Effector memory CD8-positive, alpha-beta T cell (primary cell): ENCODE results near the gene TPST1.
A peak's percentile ranks its signal among the peaks of the same experiment; 100 is the strongest.
"Not testable (repeated sequence)": the region's sequence is repeated elsewhere in the genome, so short reads cannot be mapped to it uniquely, and the experiment has no call there.

ENCODE experiments used
- ATAC-seq: fragments of 150-1000 bp; cut with Tn5 transposase; replicated peaks from 2 replicates; pipeline ENCODE4 v1.10.0; 2021; ENCODE audit warnings: mild to moderate bottlenecking, moderate library complexity
- DNase-seq, 3 experiments: peaks; one replicate each; pipeline ENCODE4 v3.0.0; 2021
- H3K27ac Mint-ChIP-seq, 2 donors: one replicate each; pipeline ENCODE4 v1.8.0; 2022; ENCODE audit warnings: mild to moderate bottlenecking in 2 of 2, mixed read lengths in 2 of 2, moderate library complexity in 2 of 2
- H3K27me3 Mint-ChIP-seq, 2 donors: one replicate each; pipeline ENCODE4 v1.8.0; 2022; ENCODE audit warnings: mixed read lengths in 2 of 2
- H3K36me3 Mint-ChIP-seq: one replicate; pipeline ENCODE4 v1.8.0; 2022; ENCODE audit warnings: mild to moderate bottlenecking, moderate library complexity, mixed read lengths; ENCODE audit not compliant: insufficient read depth
- H3K4me1 Mint-ChIP-seq, 2 donors: one replicate each; pipeline ENCODE4 v1.8.0; 2022; ENCODE audit warnings: low read depth in 2 of 2, mixed read lengths in 2 of 2
- H3K4me3 Mint-ChIP-seq, 2 donors: one replicate each; pipeline ENCODE4 v1.8.0; 2022; ENCODE audit warnings: mild to moderate bottlenecking in 2 of 2, mixed read lengths in 2 of 2, moderate library complexity in 2 of 2
- H3K9me3 Mint-ChIP-seq, 2 donors: one replicate each; pipeline ENCODE4 v1.8.0; 2022; ENCODE audit warnings: mixed read lengths in 2 of 2

Gene TPST1

DNA sequence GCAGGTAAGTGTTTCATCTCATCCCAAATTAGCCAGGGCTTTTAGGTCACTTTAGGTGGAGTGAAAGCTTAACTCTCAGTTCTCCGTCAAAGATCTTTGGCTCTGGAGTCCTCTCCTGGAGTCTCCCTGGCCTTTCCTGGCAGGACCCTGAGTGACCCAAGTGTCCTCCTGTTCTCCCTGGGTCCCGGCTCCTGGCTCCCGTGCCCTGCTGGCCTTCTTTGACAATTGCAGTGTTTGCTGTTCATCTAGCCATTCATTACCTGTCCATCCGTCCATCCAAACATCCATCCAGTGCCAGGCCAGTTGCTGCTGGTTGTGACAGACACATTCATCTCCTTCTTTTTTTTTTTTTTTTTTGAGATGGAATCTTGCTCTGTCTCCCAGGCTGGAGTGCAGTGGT, 6.2 kb upstream of the TPST1 start:
- peaks cover 11 to 22% of the 10 kb centered on the region in 2 donors for H3K27me3 Mint-ChIP-seq
- H3K4me3 Mint-ChIP-seq: no peak overlapping the region
- no peaks in the 10 kb centered on the region for H3K9me3 Mint-ChIP-seq
- no peak overlapping the region for H3K27ac Mint-ChIP-seq
- ATAC-seq: no peak
- DNase-seq: no peak
- peaks cover 0 to 6% of the 10 kb centered on the region in 2 donors for H3K4me1 Mint-ChIP-seq
- no peaks in the 10 kb centered on the region for H3K36me3 Mint-ChIP-seq

DNA sequence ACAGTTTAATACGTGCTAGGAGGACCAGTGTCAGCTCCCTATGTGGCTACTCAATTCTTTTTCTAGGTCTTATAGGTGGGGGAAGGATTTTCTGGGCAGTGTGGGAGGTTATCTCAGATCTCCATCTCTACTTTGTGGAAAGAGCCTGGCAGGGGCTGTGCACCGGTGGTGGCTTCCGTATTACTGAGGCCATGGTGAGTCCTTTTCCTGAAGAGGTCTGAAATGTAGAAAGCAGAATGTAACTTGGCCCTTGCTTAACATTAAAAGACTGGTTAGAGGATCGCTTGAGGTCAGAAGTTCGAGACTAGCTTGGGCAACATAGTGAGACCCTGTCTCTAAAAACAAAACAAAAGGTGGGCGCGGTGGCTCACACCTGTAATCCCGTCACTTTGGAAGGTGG, 2.7 kb upstream of the TPST1 start:
- ATAC-seq (no peak), DNase-seq (no peak)
- peak overlapping the region in 1 of 2 donors; percentile 4 for H3K4me3 Mint-ChIP-seq
- peaks cover 9% of the 10 kb centered on the region for H3K36me3 Mint-ChIP-seq
- H3K27me3 Mint-ChIP-seq: peaks cover 20 to 31% of the 10 kb centered on the region in 2 donors
- H3K27ac Mint-ChIP-seq: peak overlapping the region in 1 of 2 donors; percentile 36
- no peaks in the 10 kb centered on the region for H3K9me3 Mint-ChIP-seq
- H3K4me1 Mint-ChIP-seq: peaks cover 16 to 21% of the 10 kb centered on the region in 2 donors

DNA sequence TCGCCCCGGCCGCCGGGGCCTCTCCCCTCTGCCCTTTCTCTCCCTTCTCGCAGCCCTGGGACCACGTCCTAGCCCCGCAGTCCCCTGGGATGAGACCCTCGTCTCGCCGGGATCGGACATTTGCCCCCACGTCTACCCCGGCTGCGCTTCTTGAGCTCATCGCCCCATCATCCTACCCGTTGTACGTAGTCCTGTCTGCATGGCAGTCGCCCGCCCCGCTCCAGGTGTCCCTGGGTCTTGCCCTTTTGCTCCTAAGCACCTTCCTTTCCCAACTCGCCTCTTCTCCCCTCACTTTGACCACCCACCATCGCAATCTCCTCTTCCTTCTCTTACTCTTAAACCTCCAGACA, 582 bp downstream of the TPST1 start:
- Mint-ChIP-seq H3K36me3 (peaks cover 9% of the 10 kb centered on the region), H3K4me1 (peaks cover 22 to 27% of the 10 kb centered on the region in 2 donors), H3K27me3 (peaks cover 9 to 29% of the 10 kb centered on the region in 2 donors), H3K27ac (peak overlapping the region; percentile 88 to 92), H3K9me3 (no peaks in the 10 kb centered on the region), H3K4me3 (peak overlapping the region; percentile 89)
- no peak for ATAC-seq
- DNase-seq: no peak

DNA sequence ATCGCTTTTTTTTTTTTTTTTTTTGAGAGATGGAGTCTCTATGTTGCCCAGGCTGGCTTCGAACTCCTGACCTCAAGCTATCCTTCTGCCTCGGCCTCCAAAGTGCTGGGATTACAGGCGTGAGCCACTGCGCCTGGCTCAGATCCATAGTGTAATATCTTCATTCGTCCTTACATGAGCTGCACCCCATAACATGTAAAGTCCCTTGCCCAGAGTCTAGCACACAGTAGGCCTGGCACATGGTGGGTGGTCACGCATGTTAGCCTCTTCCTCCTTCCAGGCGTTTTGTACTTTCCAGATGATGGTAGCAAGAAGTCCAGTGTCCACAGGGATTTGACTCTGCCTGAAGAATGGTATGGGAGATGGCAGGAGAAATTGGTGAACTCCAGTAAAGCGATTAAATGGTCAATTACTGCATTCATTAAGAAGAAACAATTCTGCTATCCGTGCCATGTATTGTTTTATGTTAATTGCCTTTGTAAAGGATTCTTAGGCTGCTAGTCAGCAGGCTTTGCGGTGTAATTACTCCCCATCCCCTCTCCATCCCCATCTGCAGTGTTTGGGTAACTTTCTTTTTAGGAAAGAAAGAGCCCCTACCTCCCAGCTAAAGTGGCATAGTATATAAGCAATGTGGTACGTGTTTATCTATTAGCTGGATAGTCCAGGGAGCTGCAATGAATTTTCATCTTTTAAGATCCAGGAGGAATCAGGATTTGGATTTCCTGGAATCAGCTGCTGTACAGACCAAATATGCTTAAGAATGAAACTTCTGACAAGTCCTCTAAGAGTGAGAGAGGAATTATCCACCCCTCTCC, 1.2 kb downstream of the TPST1 start:
- no peaks in the 10 kb centered on the region for H3K9me3 Mint-ChIP-seq
- peaks cover 22 to 27% of the 10 kb centered on the region in 2 donors for H3K4me1 Mint-ChIP-seq

DNA sequence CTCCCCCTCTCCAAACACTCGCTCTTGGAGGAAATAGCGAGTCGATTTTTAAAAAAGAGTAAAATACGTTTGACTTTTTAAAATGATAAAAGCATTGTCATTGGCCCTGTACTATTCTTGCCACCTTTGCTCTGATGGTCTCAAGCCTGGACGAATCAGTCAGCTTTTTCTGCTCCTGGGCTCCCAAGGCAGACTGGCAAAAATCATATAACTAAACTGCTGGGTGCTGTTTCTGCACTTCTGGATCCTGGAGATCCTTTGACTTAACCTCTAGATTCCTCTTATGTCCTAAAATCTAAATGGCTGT, 1.8 kb downstream of the TPST1 start:
- DNase-seq (no peak), ATAC-seq (no peak)
- Mint-ChIP-seq H3K4me1 (peaks cover 22 to 27% of the 10 kb centered on the region in 2 donors), H3K9me3 (no peaks in the 10 kb centered on the region), H3K27me3 (peaks cover 9 to 29% of the 10 kb centered on the region in 2 donors), H3K36me3 (peaks cover 9% of the 10 kb centered on the region), H3K4me3 (no peak overlapping the region), H3K27ac (no peak overlapping the region)

More for the DNA sequence above, 1.2 kb downstream of the TPST1 start:
- Mint-ChIP-seq H3K27ac (peak overlapping the region; percentile 88 to 92), H3K36me3 (peaks cover 9% of the 10 kb centered on the region), H3K4me3 (peak overlapping the region; percentile 89), H3K27me3 (peaks cover 9 to 29% of the 10 kb centered on the region in 2 donors)
- DNase-seq (no peak), ATAC-seq (no peak)

DNA sequence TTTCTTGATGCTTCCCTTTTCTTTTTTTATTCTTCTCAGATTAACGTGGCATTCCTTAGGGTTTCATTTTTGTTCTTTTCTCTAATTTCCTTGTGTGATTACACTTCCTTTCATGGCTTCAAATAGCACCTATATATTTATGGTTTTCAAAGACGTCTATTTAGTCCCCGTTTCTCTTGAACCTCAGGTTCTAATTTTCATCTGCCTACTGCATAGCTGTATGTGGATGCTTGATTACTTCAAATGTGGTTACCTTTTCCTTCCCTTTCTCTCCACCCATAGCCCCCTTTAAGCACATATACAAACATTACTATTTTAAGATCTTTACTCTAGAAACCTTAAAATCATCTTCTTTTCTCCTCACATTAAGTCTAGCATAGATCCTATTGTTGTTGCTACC, 2.4 kb downstream of the TPST1 start:
- ATAC-seq (no peak), DNase-seq (no peak)
- H3K27me3 Mint-ChIP-seq: peaks cover 9 to 29% of the 10 kb centered on the region in 2 donors
- H3K4me1 Mint-ChIP-seq: peaks cover 22% of the 10 kb centered on the region in 2 donors
- peaks cover 9% of the 10 kb centered on the region for H3K36me3 Mint-ChIP-seq
- peak overlapping the region in 1 of 2 donors; percentile 18 for H3K27ac Mint-ChIP-seq
- peak overlapping the region; percentile 4 to 8 for H3K4me3 Mint-ChIP-seq
- no peaks in the 10 kb centered on the region for H3K9me3 Mint-ChIP-seq

DNA sequence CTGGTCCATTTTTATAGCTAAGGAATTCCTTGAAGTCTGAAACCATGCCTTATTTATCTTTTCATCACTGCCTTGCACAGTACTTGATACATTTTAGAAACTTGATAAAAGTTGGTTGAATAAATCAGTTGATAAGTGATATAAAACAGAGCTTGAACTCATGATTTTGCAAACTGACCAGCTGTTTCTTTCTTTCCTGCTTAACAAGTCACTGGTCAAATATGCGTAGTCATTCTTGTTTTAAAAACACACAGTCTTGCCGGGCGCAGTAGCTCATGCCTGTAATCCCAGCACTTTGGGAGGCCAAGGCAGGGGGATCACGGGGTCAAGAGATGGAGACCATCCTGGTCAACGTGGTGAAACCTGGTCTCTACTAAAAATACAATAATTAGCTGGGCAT, 6.3 kb downstream of the TPST1 start:
- Mint-ChIP-seq H3K27ac (no peak overlapping the region), H3K9me3 (no peaks in the 10 kb centered on the region), H3K4me3 (no peak overlapping the region), H3K4me1 (peaks cover 10 to 15% of the 10 kb centered on the region in 2 donors), H3K27me3 (peaks cover 0 to 27% of the 10 kb centered on the region in 2 donors), H3K36me3 (no peaks in the 10 kb centered on the region)
- ATAC-seq: no peak
- no peak for DNase-seq

DNA sequence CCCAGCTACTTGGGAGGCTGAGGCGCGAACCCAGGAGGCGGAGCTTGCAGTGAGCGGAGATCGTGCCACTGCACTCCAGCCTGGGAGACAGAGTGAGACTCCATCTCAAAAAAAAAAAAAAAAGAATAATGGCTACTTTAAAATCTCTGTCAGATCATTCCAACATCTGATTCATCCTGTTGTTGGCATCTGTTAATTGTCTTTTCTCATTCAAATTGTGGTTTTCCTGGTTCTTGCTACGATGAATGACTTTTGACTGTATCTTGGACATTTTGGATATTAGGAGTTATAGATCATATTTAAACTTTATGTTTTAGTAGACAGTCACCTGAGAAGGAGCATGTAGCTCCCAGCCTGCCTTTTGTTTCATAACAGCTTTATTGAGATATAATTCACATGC, 8.5 kb downstream of the TPST1 start:
- Mint-ChIP-seq H3K27ac (no peak overlapping the region), H3K9me3 (no peaks in the 10 kb centered on the region), H3K4me1 (peaks cover 0 to 5% of the 10 kb centered on the region in 2 donors), H3K4me3 (no peak overlapping the region), H3K36me3 (no peaks in the 10 kb centered on the region), H3K27me3 (peaks cover 0 to 24% of the 10 kb centered on the region in 2 donors)
- DNase-seq (no peak), ATAC-seq (no peak)

DNA sequence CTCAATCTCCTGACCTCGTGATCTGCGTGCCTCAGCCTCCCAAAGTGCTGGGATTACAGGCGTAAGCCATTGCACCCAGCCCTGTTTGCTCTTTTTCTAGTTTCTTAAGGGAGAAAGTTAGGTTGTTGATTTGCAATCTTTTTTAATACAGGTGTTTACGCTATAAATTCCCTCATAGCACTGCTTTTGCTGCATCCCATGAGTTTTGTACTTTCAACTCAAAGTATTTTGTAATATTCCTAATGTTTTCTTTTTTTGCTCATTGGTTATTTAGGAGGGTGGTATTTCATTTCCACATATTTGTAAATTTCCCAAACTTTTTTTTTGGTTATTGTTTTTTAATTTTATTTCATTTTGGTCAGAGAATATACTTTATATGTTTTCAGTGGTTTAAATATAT, 11.6 kb downstream of the TPST1 start:
- peaks cover 0 to 5% of the 10 kb centered on the region in 2 donors for H3K4me1 Mint-ChIP-seq
- ATAC-seq (no peak), DNase-seq (no peak)
- H3K27ac Mint-ChIP-seq: no peak overlapping the region
- H3K4me3 Mint-ChIP-seq: no peak overlapping the region
- H3K9me3 Mint-ChIP-seq: no peaks in the 10 kb centered on the region
- H3K27me3 Mint-ChIP-seq: peaks cover 9 to 20% of the 10 kb centered on the region in 2 donors
- no peaks in the 10 kb centered on the region for H3K36me3 Mint-ChIP-seq

DNA sequence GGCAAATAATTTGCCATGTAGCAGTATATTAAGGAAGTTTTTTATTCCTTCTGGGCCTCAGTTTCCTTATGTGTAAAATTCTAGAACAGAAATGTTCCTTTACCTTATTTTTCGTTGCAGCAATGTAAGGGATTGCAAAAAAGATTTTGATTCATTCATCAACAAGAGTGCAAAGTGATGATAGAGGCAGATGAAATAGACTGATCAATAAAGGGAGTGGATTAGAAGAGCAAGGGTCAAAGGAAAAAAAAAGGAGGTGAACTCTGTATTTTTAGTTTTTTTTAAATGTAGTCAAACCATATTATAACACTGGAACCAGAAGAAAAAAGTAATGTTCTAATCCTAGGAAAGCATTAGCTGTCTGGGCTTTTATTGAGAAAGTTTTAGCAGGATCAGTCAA, 14.7 kb downstream of the TPST1 start:
- no peak for ATAC-seq
- Mint-ChIP-seq H3K36me3 (peaks cover 2% of the 10 kb centered on the region), H3K4me3 (no peak overlapping the region), H3K27me3 (peaks cover 9 to 20% of the 10 kb centered on the region in 2 donors), H3K4me1 (no peaks in the 10 kb centered on the region), H3K27ac (no peak overlapping the region), H3K9me3 (no peaks in the 10 kb centered on the region)
- no peak for DNase-seq

DNA sequence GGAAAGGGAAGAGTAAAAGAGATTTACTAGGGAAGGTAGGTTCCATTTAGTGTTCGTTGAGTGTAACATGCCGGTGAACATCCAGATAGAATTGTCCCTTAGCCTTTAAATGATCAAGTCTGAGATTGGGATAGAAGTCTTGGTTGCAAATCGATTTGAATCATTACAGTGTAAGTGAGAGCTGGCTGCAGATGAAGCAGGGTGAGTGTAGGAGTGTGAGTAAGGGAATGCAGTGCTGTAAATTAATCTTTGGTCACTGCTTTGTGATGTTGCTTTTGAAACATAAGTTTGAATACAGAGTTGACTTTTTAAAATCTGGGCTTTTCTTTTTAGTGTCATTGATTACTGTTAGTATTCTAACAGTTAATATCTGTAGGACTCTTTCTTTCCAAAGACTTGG, 16.3 kb downstream of the TPST1 start:
- peaks cover 2% of the 10 kb centered on the region for H3K36me3 Mint-ChIP-seq
- H3K9me3 Mint-ChIP-seq: no peaks in the 10 kb centered on the region
- H3K4me3 Mint-ChIP-seq: no peak overlapping the region
- H3K27ac Mint-ChIP-seq: no peak overlapping the region
- no peaks in the 10 kb centered on the region for H3K4me1 Mint-ChIP-seq
- H3K27me3 Mint-ChIP-seq: peaks cover 9 to 15% of the 10 kb centered on the region in 2 donors
- DNase-seq (no peak), ATAC-seq (no peak)

DNA sequence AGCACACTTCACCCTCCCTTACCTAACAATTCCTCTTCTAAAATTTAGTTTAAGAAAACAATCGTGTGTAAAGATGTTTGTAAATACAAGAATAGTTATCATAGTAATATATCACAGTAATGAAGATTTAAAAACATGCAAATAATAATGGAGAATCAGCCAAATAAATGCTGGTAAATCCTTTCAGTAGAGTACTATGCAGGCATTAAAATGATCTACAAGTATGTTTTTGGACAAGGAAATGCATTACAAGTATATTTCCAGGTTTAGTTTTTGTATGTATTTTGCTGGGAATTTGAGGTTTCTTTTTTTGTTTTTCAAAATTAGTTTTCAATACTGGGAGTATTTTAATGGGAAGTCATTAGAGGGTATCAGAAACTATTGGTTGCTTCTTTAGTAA, 22.7 kb downstream of the TPST1 start:
- no peak overlapping the region for H3K27ac Mint-ChIP-seq
- no peak overlapping the region for H3K4me3 Mint-ChIP-seq
- peaks cover 2% of the 10 kb centered on the region for H3K36me3 Mint-ChIP-seq
- H3K27me3 Mint-ChIP-seq: no peaks in the 10 kb centered on the region
- DNase-seq (no peak), ATAC-seq (no peak)
- no peaks in the 10 kb centered on the region for H3K4me1 Mint-ChIP-seq
- peaks cover 0 to 2% of the 10 kb centered on the region in 2 donors for H3K9me3 Mint-ChIP-seq

DNA sequence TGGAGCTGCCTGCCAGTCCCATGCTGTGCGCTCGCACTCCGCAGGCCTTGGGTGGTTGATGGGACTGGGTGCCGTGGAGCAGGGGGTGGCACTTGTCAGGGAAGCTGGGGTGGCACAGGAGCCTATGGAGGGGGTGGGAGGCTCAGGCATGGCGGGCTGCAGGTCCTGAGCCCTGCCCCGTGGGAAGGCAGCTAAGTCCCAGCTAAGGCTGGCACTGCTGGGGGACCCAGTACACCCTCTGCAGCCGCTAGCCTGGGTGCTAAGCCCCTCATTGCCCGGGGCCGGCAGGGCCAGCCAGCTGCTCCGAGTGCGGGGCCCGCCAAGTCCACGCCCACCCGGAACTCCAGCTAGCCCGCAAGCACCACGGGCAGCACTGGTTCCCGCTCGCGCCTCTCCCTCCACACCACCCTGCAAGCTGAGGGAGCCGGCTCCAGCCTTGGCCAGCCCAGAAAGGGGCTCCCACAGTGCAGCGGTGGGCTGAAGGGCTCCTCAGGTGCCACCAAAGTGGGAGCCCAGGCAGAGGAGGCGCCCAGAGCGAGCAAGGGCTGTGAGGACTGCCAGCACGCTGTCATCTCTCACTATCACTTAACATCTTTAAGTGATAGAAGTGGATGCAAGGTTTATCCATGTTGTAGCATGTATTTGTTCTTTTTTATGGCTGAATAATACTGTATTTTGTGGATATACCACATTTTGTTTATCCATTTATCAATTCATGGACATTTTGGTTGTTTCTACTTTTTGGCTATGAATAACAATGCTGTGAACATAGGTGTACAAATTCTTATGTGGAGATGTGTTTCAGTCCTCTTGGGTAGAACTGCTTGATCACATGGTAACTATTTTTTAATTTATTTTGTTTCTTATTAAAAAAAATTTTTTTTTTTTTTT, 26.4 kb downstream of the TPST1 start:
- not testable (repeated sequence) for ATAC-seq, H3K9me3 Mint-ChIP-seq, H3K27ac Mint-ChIP-seq, H3K4me3 Mint-ChIP-seq, DNase-seq, H3K36me3 Mint-ChIP-seq, H3K4me1 Mint-ChIP-seq, H3K27me3 Mint-ChIP-seq

DNA sequence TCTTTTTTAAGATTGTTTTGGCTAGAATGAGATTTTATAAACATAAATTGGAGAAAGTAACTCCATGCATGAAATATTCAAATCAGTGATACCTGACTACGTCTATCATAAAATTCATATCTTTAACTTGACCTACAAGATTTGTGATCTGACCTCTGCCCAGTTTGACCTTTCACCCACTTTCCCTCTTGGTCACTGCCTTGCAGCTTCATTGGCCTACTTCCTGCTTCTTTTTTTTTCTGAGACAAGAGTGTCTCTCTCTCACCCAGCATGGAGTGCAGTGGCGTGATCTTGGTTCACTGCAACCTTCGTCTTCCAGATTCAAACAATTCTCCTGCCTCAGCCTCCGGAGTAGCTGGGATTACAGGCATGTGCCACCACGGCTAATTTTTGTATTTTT, 28.5 kb downstream of the TPST1 start:
- DNase-seq (no peak), ATAC-seq (no peak)
- H3K36me3 Mint-ChIP-seq: no peaks in the 10 kb centered on the region
- H3K27me3 Mint-ChIP-seq: peaks cover under 1 to 9% of the 10 kb centered on the region in 2 donors
- H3K4me1 Mint-ChIP-seq: peaks cover 0 to 2% of the 10 kb centered on the region in 2 donors
- H3K27ac Mint-ChIP-seq: no peak overlapping the region
- peaks cover 0 to 2% of the 10 kb centered on the region in 2 donors for H3K9me3 Mint-ChIP-seq
- no peak overlapping the region for H3K4me3 Mint-ChIP-seq
